Measurements from ENCODE around the gene RITA1.

RITA1 gene

DNA sequence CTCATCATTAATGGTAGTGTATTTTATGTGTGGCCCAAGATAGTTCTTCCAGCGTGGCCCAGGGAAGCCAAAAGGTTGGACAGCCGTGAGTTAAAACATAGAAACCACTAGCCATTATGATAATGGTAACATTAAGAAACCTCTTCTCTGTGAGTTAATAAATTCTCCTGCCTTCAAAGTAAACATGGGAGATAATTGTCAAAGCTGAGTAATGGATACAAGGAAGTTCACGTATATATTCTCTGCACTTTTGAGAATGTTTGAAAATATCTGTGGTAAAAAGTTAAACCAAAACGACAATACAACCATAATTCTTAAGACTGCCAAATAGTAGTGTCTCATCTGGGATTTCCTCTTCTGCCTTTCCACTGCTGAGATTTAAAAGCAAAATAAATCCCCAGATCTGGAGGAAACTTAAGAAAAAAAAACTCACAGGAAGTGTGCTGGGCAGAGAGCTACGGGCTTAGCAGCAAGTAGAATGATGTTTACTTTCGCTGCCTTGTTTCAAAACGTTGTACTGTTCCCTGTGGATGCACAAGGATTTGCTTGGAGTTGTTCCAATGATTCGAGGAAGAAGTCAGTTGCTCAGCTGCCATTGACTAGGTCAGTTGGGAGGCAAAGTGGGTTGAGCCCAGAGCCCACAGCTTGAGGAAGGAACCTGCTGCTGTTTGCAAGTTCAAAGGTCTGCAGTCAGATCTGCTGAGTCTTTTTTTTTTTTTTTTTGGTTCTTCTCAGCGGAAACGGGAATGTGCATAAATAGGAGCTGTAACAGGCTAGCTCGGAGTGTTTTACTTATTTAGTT, 37.4 kb downstream of the RITA1 start:
- peak in 2 of 10 donors; percentile 79 to 83 for DNase-seq
- intact Hi-C loops (cut with DNase I) = no loop called here

DNA sequence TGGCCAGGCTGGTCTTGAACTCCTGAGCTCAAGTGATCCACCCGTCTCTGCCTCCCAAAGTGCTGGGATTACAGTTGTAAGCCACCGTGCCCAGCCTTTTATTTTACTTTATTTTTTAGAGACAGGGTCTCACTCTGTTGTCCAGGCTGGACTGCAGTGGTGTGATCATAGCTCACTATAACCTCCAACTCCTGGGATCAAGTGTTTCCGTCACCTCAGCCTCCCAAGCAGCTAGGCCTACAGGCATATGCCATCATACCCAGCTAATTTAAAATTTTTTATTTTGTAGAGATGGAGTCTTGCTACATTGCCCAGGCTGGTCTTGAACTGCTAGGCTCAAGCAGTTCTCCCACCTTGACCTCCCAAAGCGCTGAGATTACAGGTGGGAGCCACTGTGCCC, 39.4 kb downstream of the RITA1 start:
- intact Hi-C loops (cut with DNase I) = no loop called here
- DNase-seq = peak in 1 of 10 donors; percentile 20

DNA sequence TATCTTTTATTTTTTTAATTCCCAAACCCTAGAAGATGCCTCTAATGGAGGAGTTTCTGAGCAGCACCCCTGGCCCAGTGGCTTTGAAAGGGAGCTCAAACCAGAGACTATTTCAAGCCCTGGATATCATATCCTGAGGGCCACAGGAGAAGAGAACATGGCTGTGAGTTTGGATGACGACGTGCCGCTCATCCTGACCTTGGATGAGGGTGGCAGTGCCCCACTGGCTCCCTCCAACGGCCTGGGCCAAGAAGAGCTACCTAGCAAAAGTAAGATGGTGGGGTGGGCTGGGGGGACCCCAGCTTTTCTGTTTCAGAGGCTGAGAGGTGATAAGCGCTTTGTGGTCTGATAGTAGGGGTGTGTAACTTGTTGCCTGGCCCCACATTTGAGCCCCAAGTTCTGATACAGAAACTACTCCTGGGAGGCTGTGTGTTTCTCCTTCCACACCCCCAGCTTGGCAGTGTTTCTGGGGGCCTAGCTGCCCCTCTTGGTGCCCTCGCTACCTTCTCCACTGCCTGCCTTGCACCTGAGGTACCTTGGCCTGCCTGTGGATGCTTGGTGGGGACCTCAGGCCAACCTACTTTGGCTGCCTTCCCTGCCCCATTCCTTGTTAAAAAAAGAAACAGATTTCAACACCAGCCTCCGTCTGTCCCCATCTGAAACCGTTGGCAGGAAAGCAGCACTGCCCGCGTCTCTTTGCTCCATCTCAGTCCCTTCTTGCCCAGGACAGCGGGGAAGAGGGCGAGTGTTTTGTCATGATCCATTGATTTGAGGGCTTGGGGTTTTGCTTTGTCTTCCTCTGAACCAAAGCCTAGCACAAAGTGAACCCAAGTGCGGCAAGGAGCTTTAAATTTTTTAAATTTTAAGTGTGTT, 41.4 kb downstream of the RITA1 start:
- peak in 5 of 10 donors; percentile 40 to 87 (median 55) for DNase-seq

DNA sequence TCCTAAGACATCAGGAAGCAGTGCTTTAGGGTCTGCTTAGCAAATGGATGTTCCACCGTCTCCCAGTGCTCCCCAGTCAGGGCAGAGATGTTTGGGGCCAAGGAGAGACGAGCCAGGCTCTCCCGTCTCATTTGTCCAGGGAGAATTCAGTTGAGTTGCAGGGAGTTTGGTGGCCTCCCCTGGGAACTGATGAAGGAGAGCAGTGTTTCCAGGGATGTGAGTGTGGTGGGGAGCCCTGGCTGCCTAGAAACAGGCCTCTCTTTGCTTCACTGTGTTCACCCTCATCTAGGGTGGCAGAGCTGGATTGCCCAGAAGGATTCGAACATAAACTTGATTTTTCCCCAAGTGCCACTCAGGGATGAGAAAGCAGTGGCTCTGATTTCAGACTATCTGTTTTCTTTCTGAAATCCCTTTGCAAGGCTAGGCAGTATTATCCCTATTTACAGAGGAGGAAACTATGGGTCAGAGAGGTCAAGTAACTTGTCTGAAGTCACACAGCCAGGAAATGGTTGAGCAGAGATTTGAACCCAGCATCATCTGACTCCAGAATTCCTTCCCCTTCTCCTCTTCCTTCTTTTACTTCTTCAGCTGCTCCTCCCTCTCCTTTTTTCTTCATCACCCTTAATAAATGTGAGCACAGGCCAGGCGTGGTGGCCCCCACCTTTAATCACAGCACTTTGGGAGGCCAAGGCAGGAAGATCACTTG, 42.3 kb downstream of the RITA1 start:
- peak in 2 of 10 donors; percentile 52 to 69 for DNase-seq
- intact Hi-C loops (cut with DNase I) = no loop called here

More for the DNA sequence above, 41.4 kb downstream of the RITA1 start:
- intact Hi-C loops (cut with DNase I) = no loop called here

DNA sequence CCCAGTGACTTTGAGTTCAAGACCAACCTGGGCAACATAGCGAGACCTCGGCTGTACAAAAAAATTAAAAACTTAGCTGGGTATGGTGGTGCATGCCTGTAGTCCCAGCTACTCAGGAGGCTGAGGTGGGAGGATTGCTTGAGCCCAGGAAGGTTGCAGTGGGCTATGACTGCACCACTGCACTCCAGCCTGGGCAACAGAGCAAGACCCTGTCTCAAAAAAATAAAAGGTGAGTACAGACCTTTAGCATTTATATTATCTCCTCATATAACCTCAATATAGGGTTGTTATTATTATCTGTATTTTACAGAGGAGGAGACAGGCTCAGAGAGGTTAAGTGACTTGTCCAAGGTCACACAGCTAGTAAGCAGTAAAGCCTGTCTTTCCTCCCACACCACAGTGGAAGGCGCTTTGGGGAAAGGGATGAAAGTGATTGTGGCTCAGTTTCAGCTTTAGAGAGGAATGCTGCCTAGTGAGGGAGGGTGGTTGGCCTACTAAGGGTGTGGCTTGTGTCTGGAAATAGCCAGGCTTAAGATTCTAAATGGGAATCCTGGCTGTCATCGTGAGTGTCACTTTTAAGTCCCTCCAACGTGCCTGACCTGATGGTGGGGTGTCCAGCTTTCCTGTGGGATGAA, 43.0 kb downstream of the RITA1 start:
- intact Hi-C loops (cut with DNase I) = no loop called here
- DNase-seq = peak in 2 of 10 donors; percentile 12 to 21

DNA sequence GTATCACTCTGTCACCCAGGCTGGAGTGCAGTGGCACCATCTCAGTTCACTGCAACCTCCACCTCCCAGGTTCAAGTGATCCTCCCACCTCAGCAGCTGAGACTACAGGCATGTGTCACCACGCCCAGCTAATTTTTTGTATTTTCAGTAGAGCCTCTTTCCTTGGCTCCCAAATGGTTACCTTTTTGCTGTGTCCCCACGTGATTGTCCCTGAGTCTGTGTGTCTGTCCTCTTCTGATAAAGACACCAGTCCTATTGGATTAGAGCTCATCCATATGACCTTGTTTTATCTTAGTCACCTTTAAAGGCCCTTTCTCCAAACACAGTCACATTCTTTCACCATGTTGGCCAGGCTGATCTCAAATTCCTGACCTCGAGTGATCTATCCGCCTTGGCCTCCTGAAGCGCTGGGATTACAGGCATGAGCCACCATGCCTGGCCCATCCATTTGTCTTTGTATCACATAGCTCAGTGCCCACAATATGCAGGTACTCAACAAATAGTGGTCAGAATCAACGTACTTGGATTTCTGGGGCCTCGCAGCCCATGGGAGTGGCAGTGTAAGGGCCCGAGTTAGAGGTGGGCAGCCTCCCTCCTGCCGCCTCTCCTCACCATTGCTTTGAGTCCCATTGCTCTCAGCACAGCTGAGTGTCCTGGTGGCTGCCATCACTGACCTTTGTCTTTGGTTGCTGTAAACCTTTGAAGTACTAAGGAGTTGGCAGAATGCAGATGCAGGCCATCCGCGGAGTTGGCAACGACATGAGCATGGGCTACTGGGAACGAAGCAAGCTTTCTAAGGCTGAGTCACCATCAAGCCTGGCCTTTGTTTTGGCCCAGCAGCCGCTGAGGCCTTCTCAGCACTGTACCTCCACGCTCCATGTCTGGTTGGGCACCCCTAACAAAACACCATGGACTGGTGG, 45.1 kb downstream of the RITA1 start:
- peak in 1 of 10 donors; percentile 86 for DNase-seq
- intact Hi-C loops (cut with DNase I) = loop anchor here (10.0 kb wide), 1 partner anchor 64 kb away; no protein-coding TSS in a partner anchor

DNA sequence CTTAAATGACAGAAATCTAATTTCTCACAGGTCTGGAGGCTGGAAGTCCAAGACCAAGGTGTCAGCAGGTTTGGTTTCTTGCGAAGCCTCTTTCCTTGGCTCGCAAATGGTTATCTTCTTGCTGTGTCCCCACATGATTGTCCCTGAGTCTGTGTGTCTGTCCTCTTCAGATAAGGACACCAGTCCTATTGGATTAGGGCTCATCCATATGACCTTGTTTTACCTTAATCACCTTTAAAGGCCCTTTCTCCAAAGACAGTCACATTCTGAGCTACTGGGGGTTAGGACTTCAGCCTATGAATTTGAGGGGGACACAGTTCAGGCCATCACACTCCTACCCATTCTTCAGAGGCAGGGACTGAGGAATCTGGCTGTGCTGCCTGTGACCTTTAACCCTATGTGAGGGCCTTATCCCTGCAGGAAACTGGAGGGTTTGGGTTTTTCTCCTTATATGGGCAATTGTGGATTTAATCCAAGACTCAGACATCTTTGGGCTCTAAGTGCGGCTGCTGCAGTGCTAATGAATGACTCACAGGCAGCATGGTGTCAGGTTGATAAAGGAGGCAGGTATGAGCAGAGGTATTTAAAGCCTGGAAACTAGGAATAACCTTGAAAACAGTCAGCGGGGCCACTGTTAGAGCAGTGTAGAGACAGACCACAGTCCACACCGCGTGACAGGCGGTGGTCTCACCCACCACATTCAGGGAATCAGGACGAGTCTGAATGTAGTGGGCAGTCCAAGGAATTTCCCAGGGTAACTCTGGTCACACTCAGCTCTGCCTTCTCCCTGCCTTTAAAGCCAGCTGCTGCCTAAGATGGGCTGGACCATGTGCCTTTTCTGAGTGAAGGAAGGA, 45.9 kb downstream of the RITA1 start:
- peak in 1 of 10 donors; percentile 1 for DNase-seq
- intact Hi-C loops (cut with DNase I) = loop anchor here (10.0 kb wide), 1 partner anchor 63 kb away; no protein-coding TSS in a partner anchor

DNA sequence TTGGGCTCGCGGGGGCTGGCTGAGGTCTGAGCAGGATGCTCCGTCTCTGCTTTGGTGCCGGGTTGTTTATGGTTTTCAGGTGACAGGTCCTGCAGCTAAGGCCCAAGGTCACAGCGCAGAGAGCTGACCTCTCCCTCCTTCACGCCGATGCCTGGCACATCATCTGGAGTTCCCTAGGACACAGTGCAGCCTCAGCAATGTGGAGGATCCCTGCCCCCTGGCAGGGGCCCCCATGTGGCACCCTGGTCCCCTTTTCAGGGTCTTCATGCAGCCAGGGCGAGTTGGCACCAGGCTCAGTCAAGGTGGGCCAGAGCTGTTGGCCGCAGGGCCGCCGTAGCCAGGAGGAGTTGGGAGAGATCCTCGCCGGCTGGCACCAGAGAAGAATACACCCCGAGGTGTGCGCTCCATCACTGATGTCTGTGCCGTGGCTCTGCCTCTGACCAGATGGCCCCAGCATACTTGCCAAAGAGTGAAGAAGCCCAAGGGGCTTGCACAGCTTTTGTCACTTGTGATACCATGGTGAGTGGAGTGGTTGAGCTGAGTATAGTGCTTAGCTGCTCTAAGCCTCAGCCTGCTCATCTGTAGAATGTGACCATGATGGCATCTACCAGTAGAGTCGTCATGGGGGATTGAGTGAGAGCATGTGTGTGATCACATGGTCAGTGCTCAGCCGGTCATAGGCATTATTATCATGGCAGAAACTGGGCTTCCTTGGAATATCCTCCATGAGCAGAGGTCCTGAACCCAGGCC, 46.7 kb downstream of the RITA1 start:
- peak in 1 of 10 donors; percentile 68 for DNase-seq
- intact Hi-C loops (cut with DNase I) = loop anchor here (10.0 kb wide), 1 partner anchor 63 kb away; no protein-coding TSS in a partner anchor

DNA sequence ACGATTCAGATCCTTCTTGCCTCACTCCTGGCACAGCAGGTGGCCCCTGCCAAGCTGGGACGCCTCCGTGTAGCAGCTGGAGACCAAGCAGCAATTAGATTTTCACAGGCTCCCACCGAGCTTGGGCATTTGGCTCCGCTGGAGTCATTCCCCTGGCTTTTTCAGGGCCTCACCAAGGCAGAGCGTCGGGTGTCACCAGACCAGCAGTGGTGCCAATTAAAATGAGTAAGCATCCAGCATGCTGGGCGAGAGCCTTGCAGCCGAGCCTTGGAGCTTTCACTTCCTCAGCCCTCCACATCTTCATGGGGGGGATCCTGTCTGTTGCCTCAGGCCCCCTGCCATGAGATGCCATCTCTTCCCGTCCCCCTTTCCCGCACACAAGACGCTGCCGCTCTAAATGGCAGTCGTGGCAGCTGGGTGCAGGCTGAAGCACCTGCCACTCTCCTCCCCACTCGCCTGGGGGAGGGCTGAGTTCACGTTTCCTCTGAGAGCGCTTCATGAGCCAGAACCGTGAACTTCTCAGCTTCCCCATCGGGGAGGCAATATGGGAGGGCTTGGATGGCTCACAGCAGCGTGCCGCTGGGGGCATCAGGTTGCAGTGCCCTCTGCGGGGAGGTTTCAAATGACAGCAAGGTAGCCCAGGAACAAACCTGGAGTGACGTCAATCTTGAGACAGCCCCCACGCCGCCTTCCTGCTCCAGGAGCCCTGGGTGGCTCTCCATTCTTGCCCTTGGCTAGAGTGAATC, 47.5 kb downstream of the RITA1 start:
- intact Hi-C loops (cut with DNase I) = loop anchor here (10.0 kb wide), 1 partner anchor 62 kb away; no protein-coding TSS in a partner anchor
- DNase-seq = peak in 7 of 10 donors; percentile 45 to 91 (median 55)

DNA sequence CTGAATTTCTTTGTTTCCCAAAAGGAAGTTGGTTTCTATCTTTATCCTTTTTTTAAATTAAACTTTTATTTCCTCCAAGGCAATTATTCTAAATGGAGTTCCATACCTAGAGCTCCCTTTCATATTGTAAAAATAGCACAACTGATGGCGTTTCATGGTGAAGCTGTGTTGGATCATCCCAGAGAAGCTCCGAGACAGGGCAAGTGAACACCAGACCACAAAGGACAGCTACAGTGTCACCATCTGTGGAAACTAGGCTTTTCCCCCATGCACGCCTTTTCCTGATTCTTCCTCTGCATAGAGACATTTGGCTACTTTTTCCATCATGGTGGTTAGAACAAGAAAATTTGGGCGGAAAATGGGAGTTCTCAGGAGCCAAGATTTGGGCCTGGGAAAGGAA, 48.4 kb downstream of the RITA1 start:
- DNase-seq = no peak
- intact Hi-C loops (cut with DNase I) = loop anchor here (10.0 kb wide), 1 partner anchor 61 kb away; no protein-coding TSS in a partner anchor

DNA sequence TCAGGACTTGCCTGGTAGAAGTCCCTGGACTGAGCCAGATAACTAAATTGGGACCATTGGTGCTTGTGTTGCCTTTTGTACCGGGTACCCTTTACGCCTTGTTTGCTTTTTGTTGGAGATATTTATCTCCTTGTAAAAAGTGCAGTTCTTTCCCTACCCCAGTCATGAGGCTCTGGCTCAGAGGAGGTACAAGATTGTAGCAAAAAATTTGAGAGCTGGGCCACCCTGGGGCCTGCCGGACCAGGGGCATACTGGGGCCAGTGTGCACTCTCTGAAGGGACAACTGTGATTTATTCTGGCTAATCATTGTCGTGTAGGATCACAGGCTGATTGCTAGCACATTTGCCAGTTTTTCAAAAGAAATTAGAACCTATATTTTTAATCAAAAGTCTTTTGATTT, 49.0 kb downstream of the RITA1 start:
- peak in 3 of 10 donors; percentile 3 to 17 (median 6) for DNase-seq
- intact Hi-C loops (cut with DNase I) = loop anchor here (10.0 kb wide), 1 partner anchor 60 kb away; no protein-coding TSS in a partner anchor

DNA sequence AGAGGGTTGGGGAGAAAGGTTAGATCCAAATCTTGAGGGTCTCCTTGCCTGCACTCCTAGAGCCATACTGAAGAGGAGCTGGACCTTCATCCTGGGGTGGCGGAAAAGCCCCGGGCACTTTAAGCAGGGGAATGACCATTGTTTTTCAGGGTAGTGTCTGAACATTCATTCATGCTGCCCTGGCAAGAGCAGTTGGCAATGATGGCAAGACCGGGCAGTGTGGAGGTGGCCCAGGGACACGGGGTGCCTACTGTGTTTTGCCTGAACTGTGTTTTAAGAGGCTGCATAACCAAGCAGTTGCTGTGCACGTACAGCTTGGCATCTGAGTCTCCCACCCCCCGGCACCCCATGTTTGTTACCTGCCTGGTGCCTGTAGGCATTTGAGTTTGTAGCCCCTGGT, 50.5 kb downstream of the RITA1 start:
- peak in 2 of 10 donors; percentile 83 to 84 for DNase-seq
- intact Hi-C loops (cut with DNase I) = loop anchor here (10.0 kb wide), 1 partner anchor 59 kb away; no protein-coding TSS in a partner anchor

DNA sequence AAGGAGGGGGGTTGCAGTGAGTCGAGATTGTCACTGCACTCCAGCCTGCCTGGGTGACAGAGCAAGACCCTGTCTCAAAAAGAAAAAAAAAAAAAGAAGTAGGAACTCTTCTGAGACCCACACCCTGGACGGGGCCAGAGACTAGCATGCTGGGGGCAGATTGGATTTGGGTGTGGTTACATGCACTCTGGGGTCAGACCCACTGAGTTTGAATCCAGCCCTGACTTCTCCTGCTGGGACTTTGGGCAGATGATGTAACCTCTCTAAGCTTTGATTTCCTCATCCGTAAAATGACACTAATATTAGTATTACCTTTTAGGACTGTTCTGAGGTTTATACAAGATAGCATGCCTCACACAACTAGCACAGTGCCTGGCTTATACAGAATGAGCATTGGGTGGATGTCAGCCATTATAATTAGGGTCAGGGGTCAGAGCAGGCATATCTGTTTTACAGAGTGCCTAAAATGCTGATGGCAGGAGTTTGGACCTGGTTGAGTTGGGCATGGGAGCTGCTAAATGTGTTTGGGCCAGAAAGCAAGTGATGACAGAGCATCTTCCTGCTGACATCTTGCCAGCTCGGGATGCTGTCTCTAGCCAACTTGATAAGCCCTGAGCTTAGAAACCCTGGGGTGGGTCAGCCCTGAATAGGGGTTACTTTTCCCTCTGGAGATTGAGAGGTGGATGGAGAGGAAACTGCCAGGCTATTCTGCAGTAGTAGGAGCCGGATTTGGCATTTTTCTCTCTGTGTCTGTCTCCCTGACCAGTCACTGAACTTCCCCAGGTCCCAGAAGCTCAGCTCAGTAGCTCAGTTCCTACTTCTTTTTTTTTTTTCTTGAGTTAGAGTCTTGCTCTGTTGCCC, 51.2 kb downstream of the RITA1 start:
- peak in 3 of 10 donors; percentile 5 to 32 (median 5) for DNase-seq
- intact Hi-C loops (cut with DNase I) = loop anchor here (10.0 kb wide), 1 partner anchor 58 kb away; no protein-coding TSS in a partner anchor

DNA sequence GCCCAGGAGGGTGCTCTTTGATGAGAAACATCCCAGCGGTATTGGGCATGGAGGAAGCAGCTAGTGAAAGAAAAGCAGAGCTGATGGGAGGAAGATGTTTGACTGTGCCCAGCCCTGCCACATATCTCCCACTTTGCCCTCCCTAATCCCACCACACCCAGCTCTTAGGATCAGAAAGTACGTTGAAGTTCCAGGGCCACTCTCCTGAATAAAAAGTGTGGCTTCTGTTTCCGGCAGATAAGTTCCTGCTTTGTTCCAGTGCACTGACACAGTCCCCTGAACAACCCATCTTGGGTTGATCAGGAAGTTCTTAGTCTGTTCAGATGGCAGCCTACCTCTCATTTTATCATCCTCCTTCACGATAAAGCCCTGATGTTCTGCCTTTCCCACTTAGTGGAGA, 52.2 kb downstream of the RITA1 start:
- intact Hi-C loops (cut with DNase I) = loop anchor here (10.0 kb wide), 1 partner anchor 57 kb away; no protein-coding TSS in a partner anchor
- DNase-seq = peak in 1 of 10 donors; percentile 1

DNA sequence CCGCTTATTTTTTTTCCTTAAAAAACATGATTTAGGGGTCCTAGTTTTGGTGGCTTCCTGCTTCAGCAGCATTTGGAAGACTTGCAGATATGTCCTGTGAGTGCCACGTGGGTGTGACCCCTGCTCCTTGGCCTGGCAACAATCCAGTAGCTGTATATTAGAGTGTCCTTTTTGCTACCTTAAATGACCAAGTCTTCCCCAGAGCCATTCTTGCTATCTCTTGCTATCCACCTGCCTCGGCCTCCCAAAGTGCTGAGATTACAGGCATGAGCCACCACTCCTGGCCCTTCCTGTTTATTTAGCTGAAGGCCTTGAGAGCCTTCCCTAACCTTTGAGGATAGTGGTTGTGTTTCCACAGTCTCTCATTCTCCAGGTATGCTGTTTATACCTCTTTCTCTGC, 52.8 kb downstream of the RITA1 start:
- peak in 2 of 10 donors; percentile 3 to 59 for DNase-seq
- intact Hi-C loops (cut with DNase I) = loop anchor here (10.0 kb wide), 1 partner anchor 56 kb away; no protein-coding TSS in a partner anchor

Measured in posterior cingulate gyrus (tissue), 11 donors.